ENCODE results near the gene PAXX. TPM values are rescaled to one million over a fixed set of nuclear protein-coding genes. Genes with fewer than 3 reads are reported as not detected.

PAXX gene
- polyA plus RNA-seq, 12 donors = 15.5 to 51.6 (median 19.6) TPM; not detected in 1

DNA sequence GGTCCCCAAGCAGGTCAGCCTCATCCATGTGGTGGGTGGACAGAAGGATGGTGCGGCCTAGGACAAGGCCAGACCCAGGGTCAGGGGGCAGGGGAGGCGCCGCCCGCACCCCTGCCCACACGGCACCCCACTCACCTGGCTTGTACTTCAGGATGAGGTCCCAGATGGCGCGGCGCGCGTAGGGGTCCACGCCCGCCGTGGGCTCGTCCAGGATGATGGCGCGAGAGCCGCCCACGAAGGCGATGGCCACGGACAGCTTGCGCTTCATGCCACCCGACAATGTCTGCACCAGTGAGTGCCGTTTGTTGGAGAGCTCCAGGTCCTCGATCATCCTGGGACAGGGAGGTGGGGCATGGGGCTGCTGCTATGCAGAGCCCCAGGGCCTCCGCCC lies 23.3 kb downstream of the PAXX start:
- no peak for DNase-seq

DNA sequence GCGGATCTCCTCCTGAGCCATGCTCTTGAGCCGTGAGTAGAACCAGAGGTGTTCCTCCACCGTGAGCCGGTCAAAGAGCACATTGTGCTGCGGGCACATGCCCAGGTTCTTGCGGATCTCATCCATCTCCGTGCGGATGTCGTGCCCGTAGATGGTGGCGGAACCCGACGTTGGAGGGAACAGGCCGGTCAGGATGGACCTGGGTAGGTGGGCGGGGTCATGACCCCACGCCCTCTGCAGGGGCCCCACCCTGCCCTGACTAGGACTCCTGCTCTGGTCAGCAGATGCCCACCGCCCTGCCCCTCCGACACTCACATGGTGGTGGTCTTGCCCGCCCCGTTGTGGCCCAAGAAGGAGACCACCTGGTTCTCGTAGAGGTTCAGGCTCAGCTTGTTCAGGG lies 23.8 kb downstream of the PAXX start:
- DNase-seq = no peak

DNA sequence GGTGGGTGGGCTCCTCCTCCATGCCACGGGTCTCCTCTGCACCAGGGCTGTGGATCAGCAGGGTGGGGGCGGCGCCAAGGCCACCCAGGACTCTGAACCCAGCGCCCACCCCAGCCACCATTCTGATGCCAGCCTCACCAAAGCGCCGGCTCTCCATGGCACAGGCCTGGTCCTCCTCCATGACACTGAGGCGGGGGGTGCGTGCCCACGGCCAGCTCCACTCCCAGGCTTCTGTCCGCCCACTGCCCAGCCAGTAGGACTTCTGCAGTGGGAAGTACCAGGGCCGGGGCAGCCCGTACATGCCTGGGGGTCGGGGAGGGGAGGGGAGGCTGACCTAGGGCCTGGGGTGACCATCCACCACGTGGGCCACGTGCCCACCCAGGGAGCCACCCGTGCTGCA lies 24.2 kb downstream of the PAXX start:
- no peak for DNase-seq

GRCh38 chr9:137017071-137017470 lies 24.8 kb downstream of the PAXX start:
- no peak for DNase-seq

GRCh38 chr9:137017791-137018497 lies 25.7 kb downstream of the PAXX start:
- DNase-seq = no peak

DNA sequence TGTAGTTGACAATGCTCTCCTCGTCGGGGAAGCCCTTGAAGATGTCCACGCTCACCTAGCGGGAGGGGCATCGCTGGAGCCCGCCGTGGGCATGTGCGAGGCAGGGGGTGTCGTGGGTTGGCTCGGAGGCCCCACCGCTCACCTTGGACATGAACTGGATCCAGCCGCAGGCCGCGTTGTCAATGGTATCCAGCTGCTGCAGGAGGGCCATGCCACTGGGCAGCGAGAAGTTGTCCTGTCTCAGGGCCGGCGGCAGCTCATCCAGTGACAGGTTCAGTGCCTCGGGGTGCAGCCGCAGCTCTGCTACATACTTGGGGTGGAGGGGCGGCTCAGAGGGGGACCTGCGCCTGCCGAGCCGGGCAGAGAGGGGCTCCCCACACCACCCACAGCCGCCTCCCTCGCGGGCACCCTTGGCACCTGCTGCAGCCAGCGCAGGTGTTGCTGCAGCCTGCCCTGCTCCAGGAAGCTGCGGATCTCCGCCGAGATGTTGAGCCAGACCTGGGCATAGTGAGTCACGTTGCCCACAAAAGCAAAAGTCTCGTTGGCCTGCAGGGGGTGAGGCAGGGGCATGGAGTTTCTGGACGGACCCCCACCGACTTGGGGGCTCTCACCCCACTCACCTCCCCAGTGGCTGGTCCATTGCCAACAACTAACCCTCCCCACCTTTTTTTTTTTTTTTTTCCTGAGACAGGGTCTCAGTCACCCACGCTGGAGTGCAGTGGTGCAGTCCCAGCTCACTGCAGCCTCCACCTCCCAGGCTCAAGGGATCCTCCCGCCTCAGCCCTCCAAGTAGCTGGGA lies 26.7 kb downstream of the PAXX start:
- no peak for DNase-seq

DNA sequence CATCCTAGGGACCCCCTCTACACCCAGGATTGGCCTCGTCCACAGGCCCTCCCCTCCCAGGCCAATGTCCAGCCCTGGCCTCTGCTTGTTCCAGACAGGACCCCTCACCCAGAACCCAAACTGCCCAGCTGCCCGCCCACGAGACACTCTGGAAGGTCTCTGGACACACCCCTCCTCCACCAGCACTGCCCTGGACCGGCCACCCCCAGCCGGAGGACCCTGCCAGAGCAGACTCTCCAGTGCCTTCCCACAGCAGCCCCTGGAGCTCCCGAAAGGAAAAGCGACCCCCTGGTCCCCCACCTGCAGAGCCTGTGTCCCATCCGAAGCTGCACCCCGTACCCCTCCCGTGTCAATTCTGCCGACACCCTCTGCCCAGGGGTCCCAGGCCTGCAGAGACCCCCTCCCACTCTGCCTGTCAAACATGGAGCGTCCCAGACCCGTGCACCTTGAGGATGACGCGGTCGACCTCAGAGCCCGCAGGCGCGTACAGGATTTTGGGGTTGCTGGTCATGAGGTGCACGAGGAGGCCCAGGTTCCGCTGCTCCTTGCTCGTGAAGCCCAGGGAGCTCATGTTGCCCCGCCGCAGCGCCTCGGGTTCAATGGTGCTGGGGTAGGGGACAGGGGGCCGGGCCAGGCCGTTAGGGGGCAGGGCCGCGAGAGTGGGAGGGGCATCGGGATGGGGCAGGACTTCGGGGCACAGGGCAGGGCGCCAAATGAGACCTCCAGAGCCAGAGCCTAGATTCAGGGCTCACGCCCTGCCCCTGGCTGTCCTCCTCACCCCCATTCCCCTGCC lies 27.9 kb downstream of the PAXX start:
- DNase-seq = no peak

DNA sequence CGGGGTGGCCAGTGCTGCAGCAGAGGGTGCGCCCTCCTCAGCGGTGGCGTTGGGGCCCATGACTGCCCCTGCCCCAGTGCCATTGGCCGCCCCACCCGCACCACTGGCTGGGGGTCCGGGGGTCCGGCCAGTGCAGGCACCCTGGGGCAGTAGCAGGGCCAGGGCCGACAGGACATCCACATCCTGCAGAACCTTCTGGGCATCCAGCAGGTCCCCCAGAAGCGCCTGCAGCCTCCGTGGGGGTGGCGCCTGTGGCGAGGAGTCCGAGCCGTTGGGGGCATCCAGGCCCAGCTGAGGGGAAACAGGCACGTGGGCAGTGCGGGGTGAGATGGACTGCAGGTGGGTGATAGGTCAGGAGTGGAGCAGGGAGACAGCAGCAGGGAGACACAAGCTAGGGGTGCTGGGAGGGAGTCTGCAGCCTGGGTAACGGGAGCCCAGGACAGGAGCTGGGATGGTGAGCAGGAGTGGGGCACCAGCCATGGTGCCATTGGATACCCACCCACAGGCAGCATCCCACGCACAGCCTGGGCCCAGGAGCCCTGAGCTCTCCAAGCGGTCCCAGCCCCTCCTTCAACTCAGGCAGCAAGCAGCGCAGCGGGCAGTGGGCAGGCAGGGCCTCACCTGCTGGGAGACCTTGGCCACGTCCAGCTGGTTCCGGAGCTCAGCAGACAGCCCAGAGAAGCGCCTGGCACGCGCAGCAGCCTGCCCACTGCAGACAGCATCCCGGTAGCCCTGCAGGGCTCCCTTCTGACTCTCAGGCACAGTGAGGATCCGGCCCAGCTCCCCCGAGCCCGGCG lies 28.7 kb downstream of the PAXX start:
- no peak for DNase-seq

- no peak for DNase-seq
Observed at GRCh38 chr9:137021568-137021978, 29.4 kb downstream of the PAXX start.

- DNase-seq = no peak
Observed at GRCh38 chr9:137021979-137022661, 29.9 kb downstream of the PAXX start.

DNA sequence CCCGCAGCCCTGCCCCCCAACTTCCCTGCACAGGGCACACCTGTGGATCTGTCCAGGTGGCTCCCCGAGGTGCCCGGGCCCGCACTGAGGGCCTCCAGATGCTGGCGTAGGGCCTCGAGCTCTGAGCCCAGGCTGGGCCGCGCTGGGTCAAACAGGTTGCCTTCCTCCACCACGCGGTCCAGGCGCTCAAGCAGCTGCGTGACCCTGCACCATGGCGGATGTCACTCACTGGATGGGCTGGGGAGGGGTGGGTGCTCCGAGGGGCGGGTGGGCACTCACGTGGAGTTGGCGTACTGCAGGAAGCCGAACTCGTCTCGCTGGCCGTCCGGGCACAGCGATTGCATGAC lies 30.4 kb downstream of the PAXX start:
- no peak for DNase-seq

- DNase-seq = no peak
Observed at GRCh38 chr9:137023157-137023556, 30.9 kb downstream of the PAXX start.

DNA sequence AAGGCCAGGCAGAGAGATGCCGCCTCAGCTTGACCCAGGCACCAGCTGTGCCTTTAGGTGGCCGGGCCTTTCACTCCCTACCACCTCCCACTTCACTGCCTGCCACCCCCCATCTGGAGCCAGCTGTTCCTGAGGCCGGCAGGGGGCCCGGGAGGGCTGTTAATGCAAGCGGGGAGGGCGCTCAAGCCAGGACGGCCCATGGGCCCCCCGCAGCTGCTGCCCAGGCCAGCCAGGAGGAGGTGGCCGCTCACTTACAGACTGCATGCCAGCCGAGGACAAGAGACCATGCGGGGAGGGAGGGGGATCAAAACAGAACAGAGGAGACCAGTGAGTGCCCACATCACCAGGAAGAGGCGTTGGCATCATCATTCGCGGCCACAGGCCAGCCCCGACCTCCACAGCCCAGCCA lies 31.4 kb downstream of the PAXX start:
- DNase-seq = no peak

DNA sequence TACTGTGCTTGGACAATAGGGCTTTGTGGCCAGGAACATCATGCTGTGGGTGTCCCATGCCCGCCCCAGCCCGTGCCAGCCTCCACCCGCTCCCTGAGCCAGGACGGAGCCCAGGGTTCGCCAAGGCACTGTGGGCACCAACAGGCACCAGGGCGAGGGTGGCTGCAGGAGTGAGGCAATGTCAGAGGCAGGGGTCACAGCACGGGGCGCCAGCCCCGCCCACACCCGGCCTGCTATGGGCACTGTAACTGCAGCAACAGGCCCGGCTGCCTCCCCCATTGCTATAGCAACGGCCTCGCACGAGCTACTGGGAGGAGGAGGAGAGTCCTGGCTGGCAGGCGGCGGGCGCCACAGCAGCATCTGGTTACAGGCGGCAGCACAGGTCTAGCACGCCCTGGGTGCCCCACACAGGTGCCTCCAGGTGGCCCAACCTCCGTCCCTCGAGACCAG lies 33.3 kb downstream of the PAXX start:
- DNase-seq = no peak

GRCh38 chr9:137026384-137026783 lies 34.2 kb downstream of the PAXX start:
- no peak for DNase-seq

- DNase-seq = no peak
Observed at GRCh38 chr9:137026828-137027227, 34.6 kb downstream of the PAXX start.

DNA sequence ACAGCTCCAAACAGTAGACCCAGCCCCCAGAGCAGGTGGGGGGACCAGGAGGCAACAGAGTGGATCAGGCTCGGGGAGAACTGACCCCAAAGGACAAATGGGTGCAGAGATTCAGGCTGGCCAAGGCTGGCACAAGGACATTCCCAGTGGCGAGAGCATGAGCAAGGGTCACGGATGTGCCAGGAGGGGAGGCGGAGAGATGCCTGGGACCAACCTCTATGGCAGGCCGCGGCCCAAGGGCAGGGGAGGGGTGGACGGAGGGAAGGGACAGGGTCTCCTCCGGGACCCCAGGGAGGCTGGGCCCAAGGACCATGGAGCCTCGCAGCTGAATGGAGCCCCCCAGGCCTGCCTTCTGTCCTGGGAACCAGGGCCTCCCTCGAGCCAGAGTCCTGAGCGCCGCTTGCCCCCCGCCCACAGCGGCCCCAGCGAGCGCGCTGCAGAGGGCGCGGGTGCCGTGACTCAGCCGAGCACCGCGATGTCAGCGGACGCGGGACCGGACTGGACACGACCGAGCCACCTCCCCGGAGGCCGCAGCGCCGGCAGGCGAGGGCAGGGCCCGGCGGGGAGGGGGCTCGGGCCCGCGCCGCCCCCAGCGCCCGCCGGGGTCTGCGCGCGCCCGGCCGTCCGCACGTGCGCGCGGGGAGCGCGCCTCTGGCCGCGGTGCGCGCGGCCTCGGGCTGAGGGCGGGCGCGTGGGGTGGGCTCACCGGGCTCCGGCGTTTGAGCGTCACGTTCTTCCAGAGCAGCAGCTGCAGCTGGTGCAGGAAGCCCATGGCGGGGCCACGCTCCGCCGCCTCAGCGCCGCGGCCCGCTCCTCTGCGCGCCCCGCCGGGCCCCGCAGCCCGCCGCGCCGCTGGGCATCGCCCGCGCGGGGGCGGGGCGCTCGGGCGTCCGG lies 35.4 kb downstream of the PAXX start, which contains the start of gene ABCA2:
ABCA2 (minus strand) TSS at position 869 of the 894 bp plus-strand sequence; CDS start at position 772, 97 bp downstream.
- DNase-seq = no peak

GRCh38 chr9:137028263-137029057 lies 36.2 kb downstream of the PAXX start:
- DNase-seq = no peak

Data from muscle of arm (tissue), 12 donors.